Endothelial cell of umbilical vein (primary cell): ENCODE measurements around the gene CNKSR3. TPM values are rescaled to one million over a fixed set of nuclear protein-coding genes. Genes with fewer than 3 reads are reported as not detected.

Source experiments
- BruUV-seq: library from RNA; stranded (reverse); fragments of 400-500 nt; replicated peaks from 2 replicates; lab custom pipeline; 2021; lab: Mats Ljungman, UMichigan
- CTCF ChIA-PET: fragments of 300-600, 350-600 bp; sonication (Branson Sonifier 250); formaldehyde crosslinking; loops from one replicate; lab custom pipeline; 2021; ENCODE audit warnings: antibody characterized with exemption, inconsistent platforms; lab: Charles Lee
- POLR2A ChIA-PET: fragments of 300-600, 350-600 bp; sonication (Branson Sonifier 250); formaldehyde crosslinking; loops from one replicate; lab custom pipeline; 2021; ENCODE audit warnings: antibody characterized with exemption, inconsistent platforms; lab: Charles Lee
- DNase-seq: peaks from one replicate; pipeline ENCODE4 v3.0.0-alpha.2; 2011; ENCODE audit warnings: low read depth, low spot score
- FAIRE-seq: peaks from 2 replicates; lab custom pipeline; 2011; peaks lifted over from hg19 to GRCh38; lab: Jason Lieb, UNC
- H2AFZ ChIP-seq: 2 replicates; pipeline ENCODE4 v1.6.0; 2012; ENCODE audit warnings: low read depth, low read length, control low read depth, inconsistent platforms
- H3K27ac ChIP-seq: 2 replicates; pipeline ENCODE4 v1.5.1; 2011; ENCODE audit warnings: low read depth, mild to moderate bottlenecking, control low read depth, low read length, moderate library complexity; ENCODE audit not compliant: insufficient read depth
- H3K27me3 ChIP-seq, 2 experiments: 2 replicates each; pipeline versions ENCODE4 v1.6.0 to v1.6.1; 2011; ENCODE audit warnings: low read length in 2 of 2, mixed read lengths in 1 of 2; ENCODE audit not compliant: control insufficient read depth in 2 of 2, insufficient read depth in 2 of 2
- H3K36me3 ChIP-seq, 2 experiments: 2 replicates in 1 of 2; 3 replicates in 1 of 2; pipeline ENCODE4 v1.5.1; 2011; ENCODE audit warnings: low read length in 2 of 2, mild to moderate bottlenecking in 1 of 2, moderate library complexity in 1 of 2; ENCODE audit not compliant: control insufficient read depth in 2 of 2, insufficient read depth in 2 of 2; ENCODE audit errors: extremely low read depth in 1 of 2
- H3K4me1 ChIP-seq: 3 replicates; pipeline ENCODE4 v1.5.1; 2011; ENCODE audit warnings: mild to moderate bottlenecking, low read length; ENCODE audit not compliant: control insufficient read depth, insufficient read depth; ENCODE audit errors: extremely low read depth
- H3K4me2 ChIP-seq: 2 replicates; pipeline ENCODE4 v1.6.1; 2011; ENCODE audit warnings: low read length, control low read depth, mixed read lengths; ENCODE audit not compliant: insufficient read depth
- H3K4me3 ChIP-seq, 3 experiments: fragments of 200-600 bp in 1 of 3; sonication (generic), shearing (Covaris generic) in 1 of 3; replicated peaks in 1 of 3; 2 replicates each; pipeline ENCODE4 v1.5.1; 2011 to 2016; ENCODE audit warnings: control low read depth in 3 of 3, low read length in 3 of 3, mild to moderate bottlenecking in 2 of 3, inconsistent platforms in 1 of 3, low read depth in 1 of 3, moderate library complexity in 1 of 3; ENCODE audit not compliant: insufficient read depth in 1 of 3
- H3K79me2 ChIP-seq: 2 replicates; pipeline ENCODE4 v1.6.0; 2012; ENCODE audit warnings: low read length, inconsistent platforms; ENCODE audit not compliant: control insufficient read depth, insufficient read depth
- H3K9ac ChIP-seq: replicated peaks from 2 replicates; pipeline ENCODE3; 2011; ENCODE audit warnings: low read length, control low read depth; ENCODE audit not compliant: insufficient read depth; ENCODE audit errors: extremely low read depth
- H3K9me1 ChIP-seq: replicated peaks from 3 replicates; pipeline ENCODE4 v1.6.0; 2011; ENCODE audit warnings: mild to moderate bottlenecking, low read length; ENCODE audit not compliant: control insufficient read depth, insufficient read depth; ENCODE audit errors: extremely low read depth
- H3K9me3 ChIP-seq: replicated peaks from 2 replicates; pipeline ENCODE4 v1.5.1; 2012; ENCODE audit warnings: low read length, inconsistent platforms; ENCODE audit not compliant: control insufficient read depth, insufficient read depth
- H4K20me1 ChIP-seq: replicated peaks from 2 replicates; pipeline ENCODE3; 2011; ENCODE audit warnings: mild to moderate bottlenecking, low read length; ENCODE audit not compliant: control insufficient read depth, insufficient read depth; ENCODE audit errors: extremely low read depth
- EZH2 ChIP-seq: IDR thresholded peaks from 2 replicates; pipeline ENCODE4 v1.6.1; 2012; ENCODE audit warnings: borderline replicate concordance, low read depth, mild to moderate bottlenecking, moderate library complexity, low read length, inconsistent platforms; ENCODE audit not compliant: severe bottlenecking
- GATA2 ChIP-seq: IDR thresholded peaks from 2 replicates; pipeline ENCODE4 v1.7.0; 2011; ENCODE audit warnings: low read depth, mild to moderate bottlenecking, moderate library complexity, mixed read lengths, low read length; ENCODE audit not compliant: insufficient read length, insufficient read depth
- JUN ChIP-seq: IDR thresholded peaks from 2 replicates; pipeline ENCODE4 v1.6.1; 2011; ENCODE audit warnings: borderline replicate concordance, low read depth; ENCODE audit not compliant: insufficient read length, insufficient read depth
- MAX ChIP-seq: IDR thresholded peaks from 2 replicates; pipeline ENCODE4 v1.6.1; 2011; ENCODE audit not compliant: insufficient read depth, insufficient read length
- MYC ChIP-seq: IDR thresholded peaks from one replicate; pipeline ENCODE4 v1.6.1; 2011; ENCODE audit warnings: mild to moderate bottlenecking, low read depth, low read length
- POLR2A ChIP-seq: IDR thresholded peaks from 2 replicates; pipeline ENCODE4 v1.6.1; 2012; ENCODE audit warnings: low read depth, mild to moderate bottlenecking, control low read depth, low read length
- POLR2AphosphoS5 ChIP-seq: IDR thresholded peaks from 2 replicates; pipeline ENCODE4 v1.6.1; 2012; ENCODE audit warnings: low read depth, mild to moderate bottlenecking, control low read depth, low read length, moderate library complexity; ENCODE audit not compliant: insufficient read depth
- dilution Hi-C: fragments of 300-500 bp; cut with MboI; formaldehyde crosslinking; loops from one replicate; pipeline ENCODE4 v1.15.0; 2019; ENCODE audit warnings: low sequenced_read_pairs; ENCODE audit not compliant: extremely low pct_ligation_motif_present
- intact Hi-C: fragments of 100-400 bp; cut with micrococcal nuclease; formaldehyde crosslinking; loops from one replicate; pipeline ENCODE4 v1.10.0; 2022
- polyA plus RNA-seq, 4 experiments: library from polyadenylated mRNA; depleted of rRNA in 3 of 4; stranded (reverse) in 3 of 4; unstranded in 1 of 4; fragments of >200 nt; gene quantifications; 2 replicates each; pipeline versions ENCODE4 v1.2.1 to v1.2.3, GENCODE V29; 2011 to 2012; ENCODE audit warnings: missing spikeins in 1 of 4
- total RNA-seq: library from RNA; stranded (reverse); gene quantifications from 2 replicates; pipeline ENCODE4 v1.2.3, GENCODE V29; 2021

Gene CNKSR3
- total and polyA plus RNA-seq, 2 donors (not counting 3 experiments of a cell fraction or from before 2014, with no cell fraction given) = 2.3 to 15.6 TPM

GRCh38 chr6:154356113-154356512 is 154.4 kb downstream of the CNKSR3 start:
- dilution Hi-C loops (no loop called here), intact Hi-C loops (no loop called here)
- Histone ChIP-seq H3K4me2 (no peak overlapping the region), H3K9me1 (no peaks in the 10 kb centered on the region), H3K27me3 (no peaks in the 10 kb centered on the region), H2AFZ (no peak overlapping the region), H3K9ac (no peak overlapping the region), H3K79me2 (no peaks in the 10 kb centered on the region), H4K20me1 (no peaks in the 10 kb centered on the region), H3K9me3 (no peaks in the 10 kb centered on the region), H3K27ac (no peak overlapping the region), H3K36me3 (no peaks in the 10 kb centered on the region), H3K4me1 (no peaks in the 10 kb centered on the region), H3K4me3 (no peak overlapping the region)
- DNase-seq = no peak
- POLR2A ChIA-PET = no interaction called here
- TF ChIP-seq EZH2 (no peak), POLR2AphosphoS5 (no peak), JUN (no peak)
- BruUV-seq = no TSS peak
- CTCF ChIA-PET = interaction anchor here (1.2 to 1.6 kb wide), 3 partner anchors 16 to 201 kb away, joined by 3 to 5 read pairs (median 3); no protein-coding TSS in a partner anchor
- no peak for FAIRE-seq

- no peak for FAIRE-seq
- Histone ChIP-seq H3K4me3 (no peak overlapping the region), H4K20me1 (no peaks in the 10 kb centered on the region), H3K9me3 (no peaks in the 10 kb centered on the region), H3K27me3 (no peaks in the 10 kb centered on the region), H3K4me1 (no peaks in the 10 kb centered on the region), H3K9ac (no peak overlapping the region), H3K27ac (no peak overlapping the region), H3K36me3 (no peaks in the 10 kb centered on the region), H3K79me2 (no peaks in the 10 kb centered on the region), H3K4me2 (no peak overlapping the region), H3K9me1 (no peaks in the 10 kb centered on the region), H2AFZ (no peak overlapping the region)
- no TSS peak for BruUV-seq
- DNase-seq = no peak
- TF ChIP-seq MAX (no peak), GATA2 (no peak), POLR2A (no peak), MYC (no peak), EZH2 (no peak), POLR2AphosphoS5 (no peak)
- POLR2A ChIA-PET = no interaction called here
- intact Hi-C loops (loop anchor here (2.0 kb wide), 2 partner anchors 52 to 62 kb away; no protein-coding TSS in a partner anchor), dilution Hi-C loops (no loop called here)
- CTCF ChIA-PET = interaction anchor here (1.0 to 1.6 kb wide), 3 partner anchors 16 to 199 kb away, joined by 5 to 8 read pairs (median 8); no protein-coding TSS in a partner anchor
These were observed 156.2 kb downstream of the CNKSR3 start for GRCh38 chr6:154354265-154354777.
